Panc1 (cell line): ENCODE results near the gene BMPR2. TPM values are rescaled to one million over a fixed set of nuclear protein-coding genes. Genes with fewer than 3 reads are reported as not detected.

ENCODE experiments used
- ATAC-seq: fragments of 200-7000 bp; cut with Tn5 transposase; 2 replicates; pipeline ENCODE4 v1.9.1; 2020; ENCODE audit warnings: mild to moderate bottlenecking, moderate library complexity
- BruUV-seq: library from RNA; stranded (reverse); fragments of 400-500 nt; replicated peaks from 2 replicates; lab custom pipeline; 2021; lab: Mats Ljungman, UMichigan
- CTCF ChIA-PET: fragments of 300-600 bp; sonication (Branson Sonifier 250); formaldehyde crosslinking; loops from one replicate; lab custom pipeline; 2022; ENCODE audit warnings: antibody characterized with exemption; lab: Charles Lee
- POLR2A ChIA-PET: fragments of 300-600 bp; sonication (Branson Sonifier 250); formaldehyde crosslinking; loops from one replicate; lab custom pipeline; 2022; ENCODE audit warnings: antibody characterized with exemption; lab: Charles Lee
- DNase-seq: peaks from one replicate; pipeline ENCODE4 v3.0.0-alpha.2; 2010; ENCODE audit warnings: low read depth, low spot score
- H3K27ac ChIP-seq: 2 replicates; pipeline ENCODE4 v1.5.1; 2011; ENCODE audit warnings: mild to moderate bottlenecking, low read length, inconsistent platforms
- H3K27me3 ChIP-seq: fragments of 200-500 bp; sonication (Bioruptor generic); 2 replicates; pipeline ENCODE4 v1.6.0; 2014; ENCODE audit warnings: low read length, inconsistent platforms; ENCODE audit not compliant: control insufficient read depth, insufficient read depth
- H3K36me3 ChIP-seq: fragments of 200-500 bp; sonication (Bioruptor generic); 2 replicates; pipeline ENCODE4 v1.5.1; 2014; ENCODE audit warnings: inconsistent platforms, mild to moderate bottlenecking, low read length, moderate library complexity; ENCODE audit not compliant: control insufficient read depth, insufficient read depth
- H3K4me1 ChIP-seq: 2 replicates; pipeline ENCODE4 v1.5.1; 2011; ENCODE audit warnings: inconsistent platforms, mild to moderate bottlenecking, low read length, moderate library complexity; ENCODE audit not compliant: control insufficient read depth, insufficient read depth
- H3K4me3 ChIP-seq, 2 experiments: 2 replicates each; pipeline ENCODE4 v1.5.1; 2011 to 2012; ENCODE audit warnings: low read depth in 2 of 2, low read length in 2 of 2, mild to moderate bottlenecking in 2 of 2, inconsistent platforms in 1 of 2, moderate library complexity in 1 of 2
- H3K9me3 ChIP-seq: fragments of 200-500 bp; sonication (Bioruptor generic); 2 replicates; pipeline ENCODE4 v1.5.1; 2014; ENCODE audit warnings: low read depth, mild to moderate bottlenecking, inconsistent platforms, low read length, moderate library complexity; ENCODE audit not compliant: control insufficient read depth, insufficient read depth
- POLR2AphosphoS5 ChIP-seq: IDR thresholded peaks from 2 replicates; pipeline ENCODE4 v1.6.1; 2012; ENCODE audit warnings: mild to moderate bottlenecking, low read depth, low read length, moderate library complexity
- REST ChIP-seq, 2 experiments: IDR thresholded peaks; 2 replicates each; pipeline ENCODE4 v1.6.1; 2011 to 2012; ENCODE audit warnings: low read depth in 2 of 2, control low read depth in 1 of 2, low read length in 1 of 2, mild to moderate bottlenecking in 1 of 2, moderate library complexity in 1 of 2; ENCODE audit not compliant: insufficient read depth in 1 of 2
- SIN3A ChIP-seq: IDR thresholded peaks from 2 replicates; pipeline ENCODE4 v1.6.1; 2012; ENCODE audit warnings: low read depth, mild to moderate bottlenecking, low read length, moderate library complexity, borderline replicate concordance; ENCODE audit not compliant: insufficient read depth
- TCF7L2 ChIP-seq: IDR thresholded peaks from 2 replicates; pipeline ENCODE4 v1.6.1; 2011; ENCODE audit warnings: mild to moderate bottlenecking, low read depth, low read length, inconsistent platforms
- in situ Hi-C: cut with HindIII; loops from 2 replicates; pipeline ENCODE4 v1.10.0; 2016; ENCODE audit warnings: low sequenced_read_pairs, low pct_unique_long_range_greater_than_20kb
- intact Hi-C: fragments of 100-400 bp; cut with micrococcal nuclease; formaldehyde crosslinking; loops from one replicate; pipeline ENCODE4 v1.10.0; 2022; ENCODE audit not compliant: unreplicated experiment
- total RNA-seq: library from RNA; stranded (reverse); gene quantifications from one replicate; pipeline ENCODE4 v1.2.1, GENCODE V29; 2021; ENCODE audit not compliant: unreplicated experiment
- TF ChIP-seq, protein P1 (sequence below): fragments of 450-650 bp; IDR thresholded peaks from 2 replicates; pipeline ENCODE4 v1.5.1; 2017; ENCODE audit warnings: mild to moderate bottlenecking

Gene BMPR2
- total RNA-seq, 1 experiment from 2014 or later: 65.2 TPM

GRCh38 chr2:202521470-202521869 is 145.3 kb downstream of the BMPR2 start:
- Histone ChIP-seq H3K4me1 (no peaks in the 10 kb centered on the region), H3K9me3 (no peaks in the 10 kb centered on the region), H3K27ac (no peak overlapping the region), H3K4me3 (no peak overlapping the region), H3K36me3 (0 out of 2 replicates have a peak, but pooled peaks cover 5% of the 10 kb centered on the region), H3K27me3 (no peaks in the 10 kb centered on the region)
- no peak for DNase-seq
- POLR2A ChIA-PET: no interaction called here
- no TSS peak for BruUV-seq
- ATAC-seq: no peak
- in situ Hi-C loops (no loop called here), intact Hi-C loops (no loop called here)
- CTCF ChIA-PET: no interaction called here
- TF ChIP-seq SIN3A (no peak), REST (IDR thresholded peaks at IDR 0.05; ENCODE audit: insufficient read depth in 1 of 2, low read depth in 2 of 2, low read length in 1 of 2) (no peak), POLR2AphosphoS5 (no peak), TCF7L2 (no peak)
- TF ChIP-seq, protein P1, sequence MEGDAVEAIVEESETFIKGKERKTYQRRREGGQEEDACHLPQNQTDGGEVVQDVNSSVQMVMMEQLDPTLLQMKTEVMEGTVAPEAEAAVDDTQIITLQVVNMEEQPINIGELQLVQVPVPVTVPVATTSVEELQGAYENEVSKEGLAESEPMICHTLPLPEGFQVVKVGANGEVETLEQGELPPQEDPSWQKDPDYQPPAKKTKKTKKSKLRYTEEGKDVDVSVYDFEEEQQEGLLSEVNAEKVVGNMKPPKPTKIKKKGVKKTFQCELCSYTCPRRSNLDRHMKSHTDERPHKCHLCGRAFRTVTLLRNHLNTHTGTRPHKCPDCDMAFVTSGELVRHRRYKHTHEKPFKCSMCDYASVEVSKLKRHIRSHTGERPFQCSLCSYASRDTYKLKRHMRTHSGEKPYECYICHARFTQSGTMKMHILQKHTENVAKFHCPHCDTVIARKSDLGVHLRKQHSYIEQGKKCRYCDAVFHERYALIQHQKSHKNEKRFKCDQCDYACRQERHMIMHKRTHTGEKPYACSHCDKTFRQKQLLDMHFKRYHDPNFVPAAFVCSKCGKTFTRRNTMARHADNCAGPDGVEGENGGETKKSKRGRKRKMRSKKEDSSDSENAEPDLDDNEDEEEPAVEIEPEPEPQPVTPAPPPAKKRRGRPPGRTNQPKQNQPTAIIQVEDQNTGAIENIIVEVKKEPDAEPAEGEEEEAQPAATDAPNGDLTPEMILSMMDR: no peak

- no peak for ATAC-seq
- TF ChIP-seq POLR2AphosphoS5 (no peak), REST (IDR thresholded peaks at IDR 0.05; ENCODE audit: insufficient read depth in 1 of 2, low read depth in 2 of 2, low read length in 1 of 2) (no peak), TCF7L2 (no peak), SIN3A (no peak)
- TF ChIP-seq, protein P1: no peak
- no TSS peak for BruUV-seq
- H3K4me1 ChIP-seq: no peaks in the 10 kb centered on the region; the same call in 1 of the 2 replicates
- ChIA-PET POLR2A (interaction anchor here (0.6 kb wide), 2 partner anchors 212 to 655 kb away, joined by 3 to 6 read pairs; no protein-coding TSS in a partner anchor), CTCF (no interaction called here)
- H3K4me3 ChIP-seq: no peak overlapping the region
- H3K36me3 ChIP-seq: no peaks in the 10 kb centered on the region
- H3K27ac ChIP-seq: no peak overlapping the region
- no peaks in the 10 kb centered on the region for H3K9me3 ChIP-seq
- intact Hi-C loops: no loop called here
- DNase-seq: no peak
- in situ Hi-C loops: no loop called here
- H3K27me3 ChIP-seq: no peaks in the 10 kb centered on the region
These were observed 153.3 kb downstream of the BMPR2 start for GRCh38 chr2:202529389-202529788.
